Natural killer cell (primary cell): ENCODE data around the gene SEC31B. TPM values are rescaled to one million over a fixed set of nuclear protein-coding genes. Genes with fewer than 3 reads are reported as not detected.

Source experiments
- ATAC-seq, 3 donors: fragments of 150-1000 bp in 2 of 3; fragments of 200-7000 bp in 1 of 3; cut with Tn5 transposase; 1 replicate in 1 of 3; 2 replicates in 2 of 3; pipeline ENCODE4 v1.10.0; 2021; ENCODE audit warnings: mild to moderate bottlenecking in 2 of 3, moderate library complexity in 2 of 3
- DNase-seq, 2 donors: peaks; one replicate each; pipeline versions ENCODE4 v3.0.0 to v3.0.0-alpha.2; 2013 to 2021; ENCODE audit warnings: mixed read lengths in 1 of 2
- H3K27ac ChIP-seq: one replicate; pipeline ENCODE4 v1.5.1; 2013; ENCODE audit warnings: mild to moderate bottlenecking, low read length
- H3K27me3 ChIP-seq: one replicate; pipeline ENCODE4 v1.6.1; 2013; ENCODE audit warnings: low read length; ENCODE audit not compliant: control insufficient read depth, insufficient read depth
- H3K36me3 ChIP-seq: one replicate; pipeline ENCODE4 v1.6.1; 2013; ENCODE audit warnings: low read length; ENCODE audit not compliant: control insufficient read depth, insufficient read depth
- H3K4me1 ChIP-seq: one replicate; pipeline ENCODE4 v1.6.1; 2013; ENCODE audit warnings: low read length; ENCODE audit not compliant: control insufficient read depth, insufficient read depth
- H3K4me3 ChIP-seq: one replicate; pipeline ENCODE4 v1.5.1; 2013; ENCODE audit warnings: low read length
- H3K9me3 ChIP-seq: one replicate; pipeline ENCODE4 v1.6.1; 2013; ENCODE audit warnings: low read length; ENCODE audit not compliant: control insufficient read depth, insufficient read depth
- H3K27ac Mint-ChIP-seq, 2 donors: one replicate each; pipeline ENCODE4 v1.8.0; 2022; ENCODE audit warnings: mild to moderate bottlenecking in 2 of 2, mixed read lengths in 2 of 2, moderate library complexity in 1 of 2
- H3K27me3 Mint-ChIP-seq, 2 donors: one replicate each; pipeline ENCODE4 v1.8.0; 2022; ENCODE audit warnings: low read depth in 2 of 2, mixed read lengths in 2 of 2
- H3K36me3 Mint-ChIP-seq: one replicate; pipeline ENCODE4 v1.8.0; 2022; ENCODE audit warnings: mixed read lengths
- H3K4me1 Mint-ChIP-seq, 2 donors: one replicate each; pipeline ENCODE4 v1.8.0; 2022; ENCODE audit warnings: mixed read lengths in 2 of 2
- H3K4me3 Mint-ChIP-seq: one replicate; pipeline ENCODE4 v1.8.0; 2022; ENCODE audit warnings: mild to moderate bottlenecking, moderate library complexity, mixed read lengths
- H3K9me3 Mint-ChIP-seq, 2 donors: one replicate each; pipeline ENCODE4 v1.8.0; 2022; ENCODE audit warnings: mixed read lengths in 2 of 2
- WGBS: methylation state at CpG from one replicate; pipeline ENCODE4 v1.1.7; 2013; ENCODE audit warnings: missing lambda C conversion rate; ENCODE audit not compliant: insufficient coverage; 5-methylcytosine and 5-hydroxymethylcytosine counted together
- intact Hi-C: fragments of 100-400 bp; cut with micrococcal nuclease; formaldehyde crosslinking; loops from one replicate; pipeline ENCODE4 v1.14.2; 2022
- total RNA-seq, 4 donors: library from RNA; stranded (reverse); fragments of 120-200 nt in 1 of 4; gene quantifications; one replicate each; pipeline versions ENCODE4 v1.2.3 to v1.2.4, GENCODE V29; 2013 to 2022
- TF ChIP-seq, protein P1 (sequence below): fragments of 200-600 bp; IDR thresholded peaks from one replicate; pipeline ENCODE4 v1.8.0; 2022; ENCODE audit warnings: antibody characterized with exemption

The SEC31B gene
- total RNA-seq, 3 donors from 2014 or later (not counting 1 experiment from before 2014, with no cell fraction given) = 32.6 to 38.6 (median 38.1) TPM

DNA sequence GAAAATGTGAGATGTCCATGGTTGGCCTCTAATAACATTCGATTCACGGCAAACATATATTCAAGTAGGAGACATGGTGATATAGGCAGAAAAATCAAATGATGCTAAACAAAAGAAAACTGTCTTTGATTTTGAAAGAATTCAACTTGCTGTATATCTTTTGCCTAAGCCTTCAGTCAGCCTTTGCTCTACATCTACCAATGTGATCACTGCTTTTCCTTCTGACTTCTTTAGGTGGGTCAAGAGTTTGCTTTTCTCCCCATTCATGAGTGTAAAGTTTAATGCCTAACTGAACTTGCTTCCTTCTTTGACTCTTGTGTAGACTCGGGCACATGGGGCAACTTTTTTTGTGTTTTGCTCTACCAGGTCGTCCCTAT is 15.7 kb upstream of the SEC31B start:
- intact Hi-C loops = loop anchor here (5.0 kb wide), 1 partner anchor 163 kb away; no protein-coding TSS in a partner anchor
- Histone ChIP-seq H3K27ac (peak overlapping the region; percentile 68), H3K4me1 (peaks cover 18% of the 10 kb centered on the region), H3K27me3 (no peaks in the 10 kb centered on the region), H3K4me3 (peak overlapping the region; percentile 76), H3K9me3 (no peaks in the 10 kb centered on the region), H3K36me3 (peaks cover 12% of the 10 kb centered on the region)
- 48% methylated on average over 4 of the region's 4 CpGs for WGBS
- ATAC-seq (peak in 1 of 3 donors; percentile 1), DNase-seq (no peak)
- H3K27me3 Mint-ChIP-seq = no peaks in the 10 kb centered on the region
- no peaks in the 10 kb centered on the region for H3K36me3 Mint-ChIP-seq
- TF ChIP-seq, protein P1, sequence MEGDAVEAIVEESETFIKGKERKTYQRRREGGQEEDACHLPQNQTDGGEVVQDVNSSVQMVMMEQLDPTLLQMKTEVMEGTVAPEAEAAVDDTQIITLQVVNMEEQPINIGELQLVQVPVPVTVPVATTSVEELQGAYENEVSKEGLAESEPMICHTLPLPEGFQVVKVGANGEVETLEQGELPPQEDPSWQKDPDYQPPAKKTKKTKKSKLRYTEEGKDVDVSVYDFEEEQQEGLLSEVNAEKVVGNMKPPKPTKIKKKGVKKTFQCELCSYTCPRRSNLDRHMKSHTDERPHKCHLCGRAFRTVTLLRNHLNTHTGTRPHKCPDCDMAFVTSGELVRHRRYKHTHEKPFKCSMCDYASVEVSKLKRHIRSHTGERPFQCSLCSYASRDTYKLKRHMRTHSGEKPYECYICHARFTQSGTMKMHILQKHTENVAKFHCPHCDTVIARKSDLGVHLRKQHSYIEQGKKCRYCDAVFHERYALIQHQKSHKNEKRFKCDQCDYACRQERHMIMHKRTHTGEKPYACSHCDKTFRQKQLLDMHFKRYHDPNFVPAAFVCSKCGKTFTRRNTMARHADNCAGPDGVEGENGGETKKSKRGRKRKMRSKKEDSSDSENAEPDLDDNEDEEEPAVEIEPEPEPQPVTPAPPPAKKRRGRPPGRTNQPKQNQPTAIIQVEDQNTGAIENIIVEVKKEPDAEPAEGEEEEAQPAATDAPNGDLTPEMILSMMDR = no peak
- no peaks in the 10 kb centered on the region for H3K9me3 Mint-ChIP-seq
- no peak overlapping the region for H3K4me3 Mint-ChIP-seq
- H3K4me1 Mint-ChIP-seq = peaks cover 7 to 19% of the 10 kb centered on the region in 2 donors
- H3K27ac Mint-ChIP-seq = no peak overlapping the region

DNA sequence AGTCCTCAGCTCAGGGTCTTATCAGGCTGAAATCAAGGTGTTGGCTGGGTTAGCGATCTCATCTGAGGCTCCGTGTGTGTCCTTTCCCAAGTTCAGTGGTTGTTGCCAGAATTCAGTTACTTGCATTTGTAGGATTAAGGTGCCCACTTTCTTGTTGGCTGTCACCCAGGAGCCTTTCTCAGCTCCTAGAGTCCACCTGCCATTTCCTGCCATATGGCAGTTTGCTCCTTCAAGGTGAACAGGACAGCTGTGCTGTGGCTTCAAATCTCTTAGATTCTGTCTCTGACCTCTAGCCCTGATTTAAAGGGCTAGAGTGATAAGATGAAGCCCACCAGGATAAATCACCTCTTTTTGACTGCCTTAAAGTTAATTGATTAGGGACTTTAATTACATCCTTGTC is 15.1 kb upstream of the SEC31B start:
- Mint-ChIP-seq H3K4me3 (peak overlapping the region; percentile 40), H3K27ac (no peak overlapping the region)
- DNase-seq = no peak

DNA sequence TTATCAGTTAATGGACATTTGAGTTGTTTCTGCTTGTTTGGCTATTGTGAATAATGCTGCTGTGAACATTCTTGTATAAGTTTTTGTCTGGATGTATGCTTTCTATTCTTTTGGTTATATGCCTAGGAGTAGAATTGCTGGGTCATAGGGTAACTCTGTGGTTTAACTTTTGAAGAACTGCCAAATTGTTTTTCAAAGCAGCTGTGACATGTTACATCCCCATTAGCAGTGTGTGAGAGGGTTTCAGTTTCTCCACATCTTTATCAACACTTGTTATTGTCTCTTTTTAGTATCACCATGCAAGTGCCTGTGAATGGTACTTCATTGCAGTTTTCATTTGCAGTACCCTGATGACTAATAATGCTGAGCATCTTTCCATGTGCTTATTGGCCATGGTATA is 12.1 kb upstream of the SEC31B start:
- no peak for DNase-seq
- H3K36me3 ChIP-seq = peaks cover 2% of the 10 kb centered on the region
- intact Hi-C loops = no loop called here
- Mint-ChIP-seq H3K27me3 (no peaks in the 10 kb centered on the region), H3K4me1 (peaks cover 27 to 28% of the 10 kb centered on the region in 2 donors), H3K9me3 (no peaks in the 10 kb centered on the region), H3K4me3 (peak overlapping the region; percentile 65), H3K36me3 (no peaks in the 10 kb centered on the region), H3K27ac (peak overlapping the region; percentile 65 to 76)
- no peak for ATAC-seq
- no peak overlapping the region for H3K27ac ChIP-seq
- H3K27me3 ChIP-seq = no peaks in the 10 kb centered on the region
- TF ChIP-seq, protein P1 = no peak
- no peak overlapping the region for H3K4me3 ChIP-seq
- H3K4me1 ChIP-seq = peaks cover 33% of the 10 kb centered on the region
- H3K9me3 ChIP-seq = no peaks in the 10 kb centered on the region

More for the DNA sequence above, 15.1 kb upstream of the SEC31B start:
- Mint-ChIP-seq H3K4me1 (peaks cover 13 to 25% of the 10 kb centered on the region in 2 donors), H3K36me3 (no peaks in the 10 kb centered on the region), H3K27me3 (no peaks in the 10 kb centered on the region), H3K9me3 (no peaks in the 10 kb centered on the region)
- Histone ChIP-seq H3K4me1 (peaks cover 24% of the 10 kb centered on the region), H3K4me3 (no peak overlapping the region), H3K9me3 (no peaks in the 10 kb centered on the region), H3K27ac (no peak overlapping the region), H3K36me3 (peaks cover 11% of the 10 kb centered on the region), H3K27me3 (no peaks in the 10 kb centered on the region)
- ATAC-seq = no peak
- 92% methylated on average over 2 of the region's 2 CpGs for WGBS
- TF ChIP-seq, protein P1 = no peak
- intact Hi-C loops = loop anchor here (5.0 kb wide), 1 partner anchor 162 kb away; no protein-coding TSS in a partner anchor
